GM18526 (cell line): ENCODE data around the gene ADAM12.

Source experiments
- POLR2A ChIP-seq: IDR thresholded peaks from 3 replicates; pipeline ENCODE4 v1.6.1; 2011; ENCODE audit not compliant: insufficient read length; ENCODE audit errors: extremely low read depth

Gene ADAM12

GRCh38 chr10:126052171-126052570 is 336.1 kb downstream of the ADAM12 start:
- TF ChIP-seq POLR2A: no peak

GRCh38 chr10:126049759-126050700 is 338.2 kb downstream of the ADAM12 start:
- TF ChIP-seq POLR2A: no peak

GRCh38 chr10:126046831-126047230 is 341.4 kb downstream of the ADAM12 start:
- TF ChIP-seq POLR2A: no peak

GRCh38 chr10:126045861-126046260 is 342.4 kb downstream of the ADAM12 start:
- TF ChIP-seq POLR2A: no peak

- no peak for TF ChIP-seq POLR2A
These were observed 344.9 kb downstream of the ADAM12 start for GRCh38 chr10:126043389-126043788.

GRCh38 chr10:126042906-126043305 is 345.4 kb downstream of the ADAM12 start:
- TF ChIP-seq POLR2A: no peak

- TF ChIP-seq POLR2A: no peak
These were observed 345.9 kb downstream of the ADAM12 start for GRCh38 chr10:126042354-126042753.

GRCh38 chr10:126041804-126042231 is 346.5 kb downstream of the ADAM12 start:
- no peak for TF ChIP-seq POLR2A

- TF ChIP-seq POLR2A: no peak
These were observed 347.2 kb downstream of the ADAM12 start for GRCh38 chr10:126041117-126041516.

- no peak for TF ChIP-seq POLR2A
These were observed 350.3 kb downstream of the ADAM12 start for GRCh38 chr10:126037946-126038345.

GRCh38 chr10:126036515-126036914 is 351.8 kb downstream of the ADAM12 start:
- no peak for TF ChIP-seq POLR2A

- no peak for TF ChIP-seq POLR2A
These were observed 353.7 kb downstream of the ADAM12 start for GRCh38 chr10:126034586-126034985.

- TF ChIP-seq POLR2A: no peak
These were observed 358.3 kb downstream of the ADAM12 start for GRCh38 chr10:126029999-126030398.

GRCh38 chr10:126027692-126028091 is 360.6 kb downstream of the ADAM12 start:
- no peak for TF ChIP-seq POLR2A

GRCh38 chr10:126022841-126023240 is 365.4 kb downstream of the ADAM12 start:
- TF ChIP-seq POLR2A: no peak

GRCh38 chr10:126021833-126022500 is 366.3 kb downstream of the ADAM12 start:
- no peak for TF ChIP-seq POLR2A

GRCh38 chr10:126017961-126018560 is 370.2 kb downstream of the ADAM12 start:
- no peak for TF ChIP-seq POLR2A
